Osteocyte (in vitro differentiated cells): ENCODE measurements around the gene GNB1. TPM values are rescaled to one million over a fixed set of nuclear protein-coding genes. Genes with fewer than 3 reads are reported as not detected.
A peak's percentile ranks its signal among the peaks of the same experiment; 100 is the strongest.

ENCODE experiments used
- DNase-seq: peaks from one replicate; pipeline ENCODE4 v3.0.0; 2021; ENCODE audit warnings: mixed read lengths; ENCODE audit not compliant: unreplicated experiment; ENCODE audit errors: extremely low spot score
- H3K27ac Mint-ChIP-seq: one replicate; pipeline ENCODE4 v1.8.0; 2021; ENCODE audit warnings: mild to moderate bottlenecking, mixed read lengths; ENCODE audit not compliant: unreplicated experiment
- H3K27me3 Mint-ChIP-seq: one replicate; pipeline ENCODE4 v1.8.0; 2021; ENCODE audit warnings: mixed read lengths; ENCODE audit not compliant: unreplicated experiment
- H3K36me3 Mint-ChIP-seq: one replicate; pipeline ENCODE4 v1.8.0; 2021; ENCODE audit warnings: mixed read lengths; ENCODE audit not compliant: unreplicated experiment
- H3K4me1 Mint-ChIP-seq: one replicate; pipeline ENCODE4 v1.8.0; 2021; ENCODE audit warnings: mixed read lengths; ENCODE audit not compliant: unreplicated experiment
- H3K4me3 Mint-ChIP-seq: one replicate; pipeline ENCODE4 v1.8.0; 2021; ENCODE audit warnings: mild to moderate bottlenecking, moderate library complexity, mixed read lengths; ENCODE audit not compliant: unreplicated experiment
- H3K9me3 Mint-ChIP-seq: one replicate; pipeline ENCODE4 v1.8.0; 2021; ENCODE audit warnings: mixed read lengths; ENCODE audit not compliant: unreplicated experiment
- CTCF ChIP-seq: fragments of 200-600 bp; sonication (generic); IDR thresholded peaks from 2 replicates; pipeline ENCODE4 v1.5.0; 2021; ENCODE audit warnings: antibody characterized with exemption, mild to moderate bottlenecking, moderate library complexity
- total RNA-seq: library from RNA; stranded (reverse); gene quantifications from 2 replicates; pipeline ENCODE4 v1.2.1, GENCODE V29; 2021

The GNB1 gene
- total RNA-seq, 1 donor from 2014 or later: 407 TPM

DNA sequence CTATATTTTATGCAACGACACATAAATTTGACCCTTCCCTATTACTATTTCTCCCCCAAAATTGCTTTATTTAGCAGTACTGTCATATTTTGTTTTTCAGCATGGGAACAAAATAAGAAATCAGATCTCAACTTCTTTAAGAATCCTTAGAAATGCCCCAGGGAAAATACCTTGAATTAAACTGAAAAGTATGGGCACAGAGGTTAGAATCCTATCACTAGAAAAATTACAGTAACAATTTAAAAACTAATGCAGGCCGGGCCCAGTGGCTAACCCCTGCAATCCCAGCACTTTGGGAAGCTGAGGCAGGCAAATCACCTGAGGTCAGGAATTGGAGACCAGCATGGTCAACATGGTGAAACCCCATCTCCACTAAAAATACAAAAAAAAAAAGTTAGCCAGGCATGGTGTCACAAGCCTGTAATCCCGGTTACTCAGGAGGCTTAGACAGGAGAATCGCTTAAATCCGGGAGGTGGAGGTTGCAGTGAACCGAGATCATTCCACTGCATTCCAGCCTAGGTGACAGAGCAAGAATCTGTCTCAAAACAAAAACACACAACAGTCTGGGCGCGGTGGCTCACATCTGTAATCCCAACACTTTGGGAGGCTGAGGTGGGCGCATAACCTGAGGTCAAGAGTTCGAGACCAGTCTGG is 51.4 kb downstream of the GNB1 start:
- Mint-ChIP-seq H3K27me3 (no peaks in the 10 kb centered on the region), H3K4me3 (no peak overlapping the region), H3K27ac (peak overlapping the region; percentile 54), H3K4me1 (peaks cover 32% of the 10 kb centered on the region), H3K36me3 (peaks cover 13% of the 10 kb centered on the region), H3K9me3 (no peaks in the 10 kb centered on the region)
- TF ChIP-seq CTCF: no peak
- DNase-seq: no peak

DNA sequence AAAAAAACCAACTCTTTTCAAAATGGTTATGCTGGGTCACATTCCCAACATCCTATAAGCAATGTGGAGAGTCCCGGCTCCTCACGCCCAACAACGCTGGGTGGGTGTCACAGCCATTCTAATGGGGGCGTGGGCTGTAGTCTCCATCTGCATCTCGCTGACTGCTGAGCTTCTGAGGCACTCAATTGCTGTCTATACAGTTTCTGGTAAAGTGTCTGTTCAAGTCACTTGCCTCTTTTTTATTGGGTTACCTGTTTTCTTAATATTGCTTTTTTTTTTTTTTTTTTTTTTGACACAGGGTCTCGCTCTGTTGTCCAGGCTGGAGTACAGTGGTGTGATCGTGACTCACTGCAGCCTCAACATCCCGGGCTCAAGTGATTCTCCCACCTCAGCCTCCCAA is 54.8 kb downstream of the GNB1 start:
- H3K27me3 Mint-ChIP-seq: no peaks in the 10 kb centered on the region

DNA sequence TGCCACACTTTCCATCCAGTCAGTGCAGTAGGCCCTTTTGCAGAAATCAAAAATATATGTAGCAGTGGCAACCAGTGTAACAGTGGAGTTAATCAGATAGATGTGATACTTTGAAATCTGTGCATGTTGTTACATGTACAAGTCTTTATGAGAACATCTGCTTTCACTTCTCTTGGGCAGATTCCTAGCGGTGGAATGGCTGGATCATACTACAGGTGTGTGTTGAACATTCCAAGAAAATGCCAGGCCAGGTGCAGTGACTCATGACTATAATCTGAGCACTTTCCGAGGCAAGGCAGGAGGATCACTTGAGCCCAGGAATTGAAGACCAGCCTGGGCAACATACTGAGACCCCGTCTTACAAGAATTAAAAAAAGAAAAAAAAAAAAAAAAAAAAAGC is 55.3 kb downstream of the GNB1 start:
- Mint-ChIP-seq H3K27ac (no peak overlapping the region), H3K9me3 (no peaks in the 10 kb centered on the region), H3K4me3 (no peak overlapping the region), H3K4me1 (peaks cover 30% of the 10 kb centered on the region), H3K36me3 (peaks cover 34% of the 10 kb centered on the region), H3K27me3 (no peaks in the 10 kb centered on the region)
- DNase-seq: no peak
- no peak for TF ChIP-seq CTCF

More for the DNA sequence above, 54.8 kb downstream of the GNB1 start:
- Mint-ChIP-seq H3K27ac (no peak overlapping the region), H3K9me3 (no peaks in the 10 kb centered on the region), H3K36me3 (peaks cover 34% of the 10 kb centered on the region), H3K4me3 (no peak overlapping the region), H3K4me1 (peaks cover 30% of the 10 kb centered on the region)
- no peak for DNase-seq
- no peak for TF ChIP-seq CTCF

DNA sequence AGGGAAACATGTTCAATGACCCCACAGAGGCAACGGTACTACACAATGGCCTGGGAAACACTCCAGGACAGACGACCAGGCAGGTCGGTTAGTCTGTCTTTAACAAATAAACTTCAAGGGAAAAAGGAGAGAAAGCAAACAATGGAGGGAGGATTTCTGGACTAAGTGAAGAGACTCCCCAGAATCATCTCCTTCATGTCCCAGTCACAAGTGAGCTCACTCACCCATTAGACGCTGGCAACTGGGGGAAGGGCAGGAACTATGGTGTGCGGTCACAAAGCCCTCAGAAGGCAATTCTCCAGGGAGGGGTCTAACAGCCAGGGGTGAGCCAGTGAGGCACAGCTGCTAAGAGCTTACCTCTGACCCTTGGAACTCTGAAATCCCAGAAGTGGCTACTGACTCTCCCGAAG is 57.0 kb downstream of the GNB1 start:
- Mint-ChIP-seq H3K4me1 (peaks cover 21% of the 10 kb centered on the region), H3K4me3 (no peak overlapping the region), H3K27ac (peak overlapping the region; percentile 58), H3K9me3 (no peaks in the 10 kb centered on the region), H3K36me3 (peaks cover 34% of the 10 kb centered on the region), H3K27me3 (no peaks in the 10 kb centered on the region)
- DNase-seq: no peak
- no peak for TF ChIP-seq CTCF

DNA sequence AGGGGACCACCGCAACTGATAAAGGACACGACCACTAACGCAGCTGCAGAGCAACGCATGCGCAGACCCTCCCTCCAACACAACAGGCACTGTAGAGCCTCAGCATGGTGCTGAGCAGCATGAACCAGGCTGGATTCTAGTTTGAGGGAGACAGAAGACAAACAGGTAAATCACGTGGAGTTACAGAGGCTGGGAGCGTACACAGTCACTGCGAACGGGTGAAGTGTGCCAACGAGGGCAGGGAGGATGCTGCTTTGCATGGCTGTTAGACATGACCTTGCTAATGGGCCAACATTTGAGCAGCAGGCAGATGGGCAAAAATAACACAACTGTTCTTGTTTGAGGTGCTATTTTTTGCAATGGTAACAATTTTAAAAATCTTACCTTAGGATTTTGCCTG is 57.4 kb downstream of the GNB1 start:
- H3K36me3 Mint-ChIP-seq: peaks cover 34% of the 10 kb centered on the region
- H3K4me1 Mint-ChIP-seq: peaks cover 18% of the 10 kb centered on the region
- TF ChIP-seq CTCF: no peak
- no peak overlapping the region for H3K4me3 Mint-ChIP-seq
- H3K27me3 Mint-ChIP-seq: no peaks in the 10 kb centered on the region
- peak overlapping the region; percentile 58 for H3K27ac Mint-ChIP-seq
- DNase-seq: no peak
- no peaks in the 10 kb centered on the region for H3K9me3 Mint-ChIP-seq
